NCI-H345 (cell line): ENCODE data around the gene MZT2A.
"Not testable (repeated sequence)": the region's sequence is repeated elsewhere in the genome, so short reads cannot be mapped to it uniquely, and the experiment has no call there.

Source experiments
- DNase-seq: peaks from one replicate; lab custom pipeline; 2025; lab: John Stamatoyannopoulos, UW

Gene MZT2A

DNA sequence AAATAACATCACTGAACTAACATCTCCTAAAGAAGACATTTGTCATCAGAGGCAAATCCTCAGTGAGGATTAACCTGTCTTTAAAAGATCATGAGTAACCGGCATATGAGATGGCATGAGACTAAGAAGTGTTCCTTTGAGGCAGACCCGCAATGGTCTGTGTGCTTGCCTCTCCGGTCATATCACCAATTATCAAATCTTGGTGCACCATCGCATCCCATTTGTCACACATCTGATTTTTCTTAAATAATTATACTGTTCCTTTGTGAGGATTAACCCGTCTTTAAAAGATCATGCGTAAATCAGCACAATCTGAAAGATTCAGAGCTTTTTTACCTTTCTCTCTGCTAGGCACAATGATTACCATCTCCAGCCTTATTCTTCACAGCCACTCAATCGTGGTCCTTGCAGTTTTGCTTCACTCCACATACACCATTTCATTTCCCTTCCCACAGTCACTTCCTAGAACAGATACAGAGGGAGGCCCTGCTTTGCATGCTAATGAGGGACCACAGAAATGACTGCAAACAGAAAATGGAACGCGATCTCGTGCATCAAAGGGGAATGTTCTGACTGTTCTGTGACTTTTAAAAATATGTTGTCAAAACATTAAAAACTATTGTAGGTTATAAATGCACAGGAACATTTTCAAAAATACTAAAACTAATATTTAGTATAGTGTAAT is 40.8 kb downstream of the MZT2A start:
- DNase-seq: not testable (repeated sequence)

- not testable (repeated sequence) for DNase-seq
These were observed 44.2 kb downstream of the MZT2A start for GRCh38 chr2:131447981-131448380.

DNA sequence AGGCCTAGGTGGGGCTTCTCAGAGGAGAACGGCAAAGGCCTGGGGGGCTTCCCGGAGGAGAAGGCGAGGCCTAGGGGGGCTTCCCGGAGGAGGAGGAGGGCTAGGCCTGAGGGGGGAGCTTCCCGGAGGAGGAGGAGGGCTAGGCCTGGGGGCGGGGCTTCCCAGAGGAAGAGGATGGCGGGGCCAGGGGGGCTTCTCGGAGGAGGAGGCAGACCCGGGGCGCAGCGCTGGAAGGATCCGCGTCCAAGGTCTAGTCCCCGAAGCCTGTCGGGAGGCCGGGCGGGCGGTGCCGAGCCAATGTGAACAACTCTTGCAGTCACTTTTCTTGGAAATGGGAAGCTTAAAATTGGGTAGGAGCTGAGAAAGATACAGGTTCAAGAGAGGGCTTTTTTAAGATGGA is 46.3 kb downstream of the MZT2A start:
- no peak for DNase-seq

DNA sequence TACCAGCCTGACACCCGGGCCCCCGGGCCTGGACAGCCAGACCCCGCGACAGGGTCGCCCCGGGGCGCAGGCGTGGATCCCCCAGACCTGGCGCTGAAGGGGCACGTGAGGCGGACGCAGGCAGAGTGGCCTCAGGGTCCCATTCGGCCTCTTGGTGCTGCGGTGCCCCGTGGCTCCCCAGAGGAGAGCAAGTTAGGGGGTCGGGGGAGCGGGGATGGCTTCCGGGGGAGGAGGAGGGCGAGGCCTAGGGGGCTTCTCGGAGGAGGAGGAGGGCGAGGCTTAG is 46.7 kb downstream of the MZT2A start:
- not testable (repeated sequence) for DNase-seq

DNA sequence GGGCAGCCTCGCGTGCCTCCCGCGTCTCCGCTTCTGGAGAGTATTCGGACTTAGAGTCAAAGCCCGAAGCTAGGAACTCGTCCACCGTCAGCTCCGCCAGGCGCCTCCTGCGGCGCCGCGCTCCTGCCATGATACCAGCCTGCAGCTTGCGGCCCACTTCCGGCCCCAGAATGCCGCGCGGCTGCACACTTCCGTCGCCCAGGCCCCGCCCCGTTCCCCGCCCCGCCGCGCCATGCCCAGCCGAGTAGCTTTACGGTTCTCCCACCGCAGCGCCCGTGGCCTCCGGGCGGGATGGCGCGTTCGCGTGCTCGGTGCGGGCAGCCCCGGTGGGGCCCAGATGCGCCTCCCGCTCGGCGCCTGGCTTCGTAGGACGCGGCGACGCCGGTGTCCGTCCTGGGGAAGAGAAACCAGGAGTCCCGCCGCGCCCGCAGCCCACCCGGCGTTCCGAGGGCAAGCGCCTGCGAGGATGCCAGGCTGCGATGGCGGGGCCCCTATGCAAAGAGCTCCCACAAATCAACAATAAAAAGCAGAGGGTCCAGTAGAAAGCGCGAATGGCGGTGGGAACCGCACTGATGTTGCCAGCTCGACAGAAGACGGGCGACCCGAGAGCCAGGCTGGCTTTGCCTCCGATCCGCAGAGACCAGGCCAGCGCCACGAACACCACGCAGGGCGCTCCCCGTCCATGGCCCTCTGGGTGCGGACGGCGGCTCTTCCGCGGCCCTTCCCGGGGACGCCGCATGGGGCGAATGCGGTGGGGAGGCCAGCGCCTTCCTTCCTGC is 47.3 kb downstream of the MZT2A start:
- DNase-seq: not testable (repeated sequence)

DNA sequence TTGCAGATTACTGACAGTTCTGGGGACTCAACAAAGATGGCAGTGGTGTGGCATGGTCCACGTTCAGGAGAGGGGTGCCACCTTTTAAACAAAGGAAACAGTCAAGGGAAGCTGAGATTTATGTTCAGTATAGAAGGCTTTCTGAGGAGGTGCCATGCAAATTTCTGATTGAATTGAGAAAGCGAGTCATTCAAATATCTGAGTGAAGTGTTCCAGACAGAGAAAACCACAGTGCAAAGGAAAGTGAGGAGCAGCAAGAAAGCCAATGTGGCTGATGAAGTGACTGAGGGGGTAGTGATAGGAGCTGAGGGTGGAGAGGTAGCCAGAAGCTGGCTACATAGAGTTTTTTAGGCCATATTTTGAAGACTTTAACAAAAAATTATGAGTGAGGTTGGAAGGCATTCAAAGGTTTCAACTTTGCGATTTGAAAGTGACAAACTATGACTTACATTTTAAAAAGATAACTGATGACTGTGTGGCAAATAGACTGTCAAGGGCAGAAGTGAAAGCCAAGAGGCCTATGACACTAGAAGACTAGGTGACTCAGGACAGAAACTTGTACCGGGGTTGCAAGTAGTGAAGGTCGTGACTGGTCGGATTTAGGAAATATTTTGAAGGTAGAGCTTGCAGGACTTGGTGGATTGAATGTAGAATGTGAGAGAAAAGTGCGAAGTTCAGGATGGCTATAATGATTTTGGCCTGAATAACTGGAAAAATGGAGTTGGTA is 51.3 kb downstream of the MZT2A start:
- DNase-seq: not testable (repeated sequence)
